Uterus (tissue), 4 donors: Measurements from ENCODE around the gene ADD3. TPM values are rescaled to one million over a fixed set of nuclear protein-coding genes. Genes with fewer than 3 reads are reported as not detected.

ENCODE experiments used
- DNase-seq, 2 donors: peaks; one replicate each; pipeline ENCODE4 v3.0.0-alpha.2; 2019 to 2020
- H3K27ac ChIP-seq, 2 donors: fragments of 200-600 bp; sonication (generic); 1 replicate in 1 of 2; 2 replicates in 1 of 2; pipeline ENCODE4 v1.5.1; 2016 to 2018
- H3K27me3 ChIP-seq, 2 donors: fragments of 200-600 bp; sonication (generic); one replicate each; pipeline ENCODE4 v1.5.1; 2018 to 2019; ENCODE audit warnings: control low read depth in 1 of 2
- H3K36me3 ChIP-seq, 2 donors: fragments of 200-600 bp; sonication (generic); one replicate each; pipeline ENCODE4 v1.5.1; 2019; ENCODE audit warnings: control low read depth in 1 of 2
- H3K4me1 ChIP-seq, 2 donors: fragments of 200-600 bp; sonication (generic); one replicate each; pipeline ENCODE4 v1.5.1; 2018 to 2019; ENCODE audit warnings: control low read depth in 1 of 2
- H3K4me3 ChIP-seq, 2 donors: fragments of 200-600 bp; sonication (generic); 1 replicate in 1 of 2; 2 replicates in 1 of 2; pipeline ENCODE4 v1.5.1; 2018 to 2019; ENCODE audit warnings: mild to moderate bottlenecking in 1 of 2
- H3K9me3 ChIP-seq, 2 donors: fragments of 200-600 bp; sonication (generic); one replicate each; pipeline ENCODE4 v1.5.1; 2019; ENCODE audit warnings: control low read depth in 1 of 2
- POLR2A ChIP-seq, 2 donors: fragments of 450-650 bp; IDR thresholded peaks; one replicate each; pipeline ENCODE4 v1.6.1; 2016; ENCODE audit warnings: antibody characterized with exemption in 2 of 2, mild to moderate bottlenecking in 1 of 2, moderate library complexity in 1 of 2
- intact Hi-C: fragments of 100-400 bp; cut with DNase I; formaldehyde crosslinking; loops from one replicate; pipeline ENCODE4 v1.15.1; 2023; ENCODE audit warnings: low total_unique reads
- total RNA-seq, 4 donors: library from RNA; depleted of rRNA in 3 of 4; stranded (reverse); fragments of >200 nt in 3 of 4; gene quantifications; one replicate each; pipeline versions ENCODE4 v1.1.0 to v1.2.4, GENCODE V29; 2014 to 2023
- TF ChIP-seq, protein P1 (sequence below), 4 experiments: fragments of 200-600 bp in 2 of 4; fragments of 450-650 bp in 2 of 4; sonication (generic) in 2 of 4; IDR thresholded peaks; one replicate each; pipeline ENCODE4 v1.5.1; 2016 to 2019; ENCODE audit warnings: antibody characterized with exemption in 4 of 4, mild to moderate bottlenecking in 2 of 4, moderate library complexity in 1 of 4
- donor health status: DM: yes; HTN: yes; CAD: no.

The ADD3 gene
- total RNA-seq, 4 donors from 2014 or later = 55.0 to 935 (median 92.6) TPM

- intact Hi-C loops = loop anchor here (5.0 kb wide), 1 partner anchor 70 kb away; the partner anchor contains the start of gene MXI1
- H3K36me3 ChIP-seq = no peaks in the 10 kb centered on the region
- H3K4me3 ChIP-seq = no peak overlapping the region
- no peaks in the 10 kb centered on the region for H3K9me3 ChIP-seq
- TF ChIP-seq, protein P1, sequence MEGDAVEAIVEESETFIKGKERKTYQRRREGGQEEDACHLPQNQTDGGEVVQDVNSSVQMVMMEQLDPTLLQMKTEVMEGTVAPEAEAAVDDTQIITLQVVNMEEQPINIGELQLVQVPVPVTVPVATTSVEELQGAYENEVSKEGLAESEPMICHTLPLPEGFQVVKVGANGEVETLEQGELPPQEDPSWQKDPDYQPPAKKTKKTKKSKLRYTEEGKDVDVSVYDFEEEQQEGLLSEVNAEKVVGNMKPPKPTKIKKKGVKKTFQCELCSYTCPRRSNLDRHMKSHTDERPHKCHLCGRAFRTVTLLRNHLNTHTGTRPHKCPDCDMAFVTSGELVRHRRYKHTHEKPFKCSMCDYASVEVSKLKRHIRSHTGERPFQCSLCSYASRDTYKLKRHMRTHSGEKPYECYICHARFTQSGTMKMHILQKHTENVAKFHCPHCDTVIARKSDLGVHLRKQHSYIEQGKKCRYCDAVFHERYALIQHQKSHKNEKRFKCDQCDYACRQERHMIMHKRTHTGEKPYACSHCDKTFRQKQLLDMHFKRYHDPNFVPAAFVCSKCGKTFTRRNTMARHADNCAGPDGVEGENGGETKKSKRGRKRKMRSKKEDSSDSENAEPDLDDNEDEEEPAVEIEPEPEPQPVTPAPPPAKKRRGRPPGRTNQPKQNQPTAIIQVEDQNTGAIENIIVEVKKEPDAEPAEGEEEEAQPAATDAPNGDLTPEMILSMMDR (IDR thresholded peaks at IDR 0.05) = peak; percentile 75 to 95 (median 88)
- no peak for TF ChIP-seq POLR2A (IDR thresholded peaks at IDR 0.05)
- H3K27ac ChIP-seq = peak overlapping the region; percentile 31 to 53
- no peaks in the 10 kb centered on the region for H3K4me1 ChIP-seq
- no peaks in the 10 kb centered on the region for H3K27me3 ChIP-seq
- no peak for DNase-seq
These were observed 129.4 kb downstream of the ADD3 start for GRCh38 chr10:110137142-110137545.

DNA sequence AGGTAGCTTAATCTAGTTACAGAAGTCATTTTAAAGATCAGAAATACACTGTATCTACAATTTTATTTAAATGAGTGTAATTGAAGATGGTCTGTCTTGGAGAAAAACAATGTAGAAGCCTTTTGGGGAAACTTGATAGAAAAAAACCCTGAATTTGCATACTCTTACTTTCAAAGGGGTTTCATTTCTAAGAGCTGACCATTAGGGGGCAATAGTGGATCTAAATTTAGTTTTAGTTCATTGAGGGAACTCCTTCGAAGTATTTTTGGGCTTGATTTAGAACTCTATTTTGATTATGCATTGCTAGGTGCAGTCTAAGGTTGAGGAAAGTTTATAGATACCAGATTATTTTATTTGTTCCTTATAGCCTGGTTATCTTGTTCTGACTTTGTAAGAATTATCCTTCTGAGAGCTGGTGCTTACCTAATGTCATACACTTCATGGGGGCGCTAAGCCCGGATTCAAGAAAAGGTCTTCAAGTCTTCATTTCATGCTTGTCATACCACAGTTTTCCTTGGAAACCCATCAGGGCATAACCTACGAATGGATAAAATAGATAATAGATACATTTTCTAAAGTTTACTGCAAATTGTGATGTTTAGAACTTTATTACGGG is 130.5 kb downstream of the ADD3 start:
- Histone ChIP-seq H3K36me3 (no peaks in the 10 kb centered on the region), H3K27ac (peak overlapping the region in 1 of 2 donors; percentile 17), H3K4me1 (no peaks in the 10 kb centered on the region), H3K4me3 (no peak overlapping the region), H3K9me3 (no peaks in the 10 kb centered on the region), H3K27me3 (no peaks in the 10 kb centered on the region)
- no peak for TF ChIP-seq POLR2A (IDR thresholded peaks at IDR 0.05)
- TF ChIP-seq, protein P1 (IDR thresholded peaks at IDR 0.05) = peak; percentile 58 to 69 (median 66)
- intact Hi-C loops = loop anchor here (5.0 kb wide), 1 partner anchor 69 kb away; the partner anchor contains the start of gene MXI1
- DNase-seq = no peak

GRCh38 chr10:110141185-110141584 is 133.4 kb downstream of the ADD3 start:
- Histone ChIP-seq H3K36me3 (no peaks in the 10 kb centered on the region), H3K27me3 (no peaks in the 10 kb centered on the region), H3K4me1 (no peaks in the 10 kb centered on the region), H3K9me3 (no peaks in the 10 kb centered on the region), H3K4me3 (no peak overlapping the region), H3K27ac (no peak overlapping the region)
- no peak for DNase-seq
- intact Hi-C loops = loop anchor here (10.0 kb wide), 1 partner anchor 134 kb away; no protein-coding TSS in a partner anchor
- TF ChIP-seq, protein P1 (IDR thresholded peaks at IDR 0.05) = no peak
- no peak for TF ChIP-seq POLR2A (IDR thresholded peaks at IDR 0.05)

DNA sequence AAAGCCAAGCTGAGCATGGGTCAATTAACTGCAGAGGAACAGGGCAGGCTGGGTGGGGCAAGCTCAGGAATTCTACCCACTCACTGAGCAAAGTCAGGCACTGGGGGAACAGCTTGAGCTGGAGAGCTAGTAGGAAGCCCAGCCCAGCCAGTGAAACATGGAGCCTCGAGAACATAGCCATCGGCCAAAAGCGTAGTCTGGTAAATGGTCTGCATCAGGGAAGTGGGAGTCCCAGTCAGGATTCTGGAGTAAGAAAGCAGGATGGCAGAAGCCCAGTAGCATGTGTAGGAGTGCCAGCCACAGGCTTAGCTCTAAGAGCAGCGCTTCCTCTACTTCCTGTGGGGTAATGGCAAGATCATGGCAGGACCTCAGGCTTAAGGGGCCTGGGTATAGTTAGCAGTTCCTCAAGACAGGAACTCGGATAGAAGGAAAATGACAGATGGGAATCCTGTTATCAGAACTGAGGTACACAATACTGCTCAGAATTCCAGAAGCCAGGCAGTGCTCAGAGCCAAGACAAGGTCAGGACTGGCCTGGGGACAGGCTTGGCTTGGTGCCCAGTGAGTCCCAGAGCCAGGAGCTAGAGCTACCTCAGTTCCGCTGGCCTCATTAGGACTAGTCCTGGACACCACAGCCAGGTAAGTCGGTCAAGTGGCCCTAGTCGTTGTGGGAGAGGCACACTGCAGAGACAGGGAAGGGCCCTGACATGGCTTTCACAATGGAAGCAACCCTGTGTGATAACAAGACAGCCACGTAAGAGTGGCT is 134.3 kb downstream of the ADD3 start:
- no peak overlapping the region for H3K27ac ChIP-seq
- TF ChIP-seq POLR2A (IDR thresholded peaks at IDR 0.05) = no peak
- TF ChIP-seq, protein P1 (IDR thresholded peaks at IDR 0.05) = no peak
- H3K9me3 ChIP-seq = no peaks in the 10 kb centered on the region
- no peaks in the 10 kb centered on the region for H3K4me1 ChIP-seq
- no peaks in the 10 kb centered on the region for H3K36me3 ChIP-seq
- no peak for DNase-seq
- no peaks in the 10 kb centered on the region for H3K27me3 ChIP-seq
- no peak overlapping the region for H3K4me3 ChIP-seq
- intact Hi-C loops = loop anchor here (10.0 kb wide), 1 partner anchor 133 kb away; no protein-coding TSS in a partner anchor

- H3K27ac ChIP-seq = no peak overlapping the region
- H3K36me3 ChIP-seq = no peaks in the 10 kb centered on the region
- intact Hi-C loops = loop anchor here (10.0 kb wide), 1 partner anchor 132 kb away; no protein-coding TSS in a partner anchor
- no peaks in the 10 kb centered on the region for H3K27me3 ChIP-seq
- no peak for TF ChIP-seq POLR2A (IDR thresholded peaks at IDR 0.05)
- TF ChIP-seq, protein P1 (IDR thresholded peaks at IDR 0.05) = no peak
- H3K4me1 ChIP-seq = no peaks in the 10 kb centered on the region
- H3K4me3 ChIP-seq = no peak overlapping the region
- no peaks in the 10 kb centered on the region for H3K9me3 ChIP-seq
- DNase-seq = no peak
These were observed 135.2 kb downstream of the ADD3 start for GRCh38 chr10:110142965-110143364.
